Activated CD8-positive, alpha-beta T cell treated with anti-CD3 and anti-CD28 coated beads, Interleukin-2, amount 10 ng/mL, durations not matched to agents 7 days and 5 days (primary cell): ENCODE data around the gene CAPZA2. TPM values are rescaled to one million over a fixed set of nuclear protein-coding genes. Genes with fewer than 3 reads are reported as not detected.

Experiments used
- ATAC-seq: fragments of 150-1000 bp; cut with Tn5 transposase; one replicate; pipeline ENCODE4 v1.10.0; 2021; ENCODE audit warnings: moderate library complexity
- CTCF ChIA-PET: fragments of 350-600 bp; sonication (Branson Sonifier 250); formaldehyde crosslinking; loops from one replicate; lab custom pipeline; 2021; ENCODE audit warnings: antibody characterized with exemption; lab: Charles Lee
- POLR2A ChIA-PET: fragments of 350-600 bp; sonication (Branson Sonifier 250); formaldehyde crosslinking; loops from one replicate; lab custom pipeline; 2021; ENCODE audit warnings: antibody characterized with exemption; lab: Charles Lee
- DNase-seq: peaks from one replicate; pipeline ENCODE4 v3.0.0-alpha.2; 2020
- H3K27ac Mint-ChIP-seq: one replicate; pipeline ENCODE4 v1.8.0; 2021; ENCODE audit warnings: mild to moderate bottlenecking, mixed read lengths
- H3K27me3 Mint-ChIP-seq: one replicate; pipeline ENCODE4 v1.8.0; 2021; ENCODE audit warnings: low read depth, mixed read lengths
- H3K36me3 Mint-ChIP-seq: one replicate; pipeline ENCODE4 v1.8.0; 2021; ENCODE audit warnings: low read depth, mixed read lengths
- H3K4me1 Mint-ChIP-seq: one replicate; pipeline ENCODE4 v1.8.0; 2021; ENCODE audit warnings: low read depth, mixed read lengths
- H3K4me3 Mint-ChIP-seq: one replicate; pipeline ENCODE4 v1.8.0; 2021; ENCODE audit warnings: mild to moderate bottlenecking, mixed read lengths
- H3K9me3 Mint-ChIP-seq: one replicate; pipeline ENCODE4 v1.8.0; 2022; ENCODE audit warnings: mixed read lengths; ENCODE audit not compliant: insufficient read depth
- total RNA-seq, 2 experiments: library from RNA; stranded (reverse); gene quantifications; one replicate each; pipeline ENCODE4 v1.2.3, GENCODE V29; 2021

CAPZA2 gene
- total RNA-seq, 2 experiments from 2014 or later: 144 to 154 TPM

- Mint-ChIP-seq H3K36me3 (peaks cover 38% of the 10 kb centered on the region), H3K4me1 (no peaks in the 10 kb centered on the region), H3K9me3 (no peaks in the 10 kb centered on the region), H3K27ac (no peak overlapping the region), H3K27me3 (no peaks in the 10 kb centered on the region), H3K4me3 (no peak overlapping the region)
- ATAC-seq: no peak
- ChIA-PET CTCF (interaction anchor here (0.6 to 1.0 kb wide), 2 partner anchors 232 to 754 kb away, joined by 3 to 4 read pairs; no protein-coding TSS in a partner anchor), POLR2A (no interaction called here)
- DNase-seq: no peak
These were observed 33.5 kb downstream of the CAPZA2 start for GRCh38 chr7:116895849-116896248.

- Mint-ChIP-seq H3K9me3 (no peaks in the 10 kb centered on the region), H3K27ac (no peak overlapping the region), H3K4me3 (no peak overlapping the region), H3K36me3 (peaks cover 40% of the 10 kb centered on the region), H3K27me3 (no peaks in the 10 kb centered on the region), H3K4me1 (no peaks in the 10 kb centered on the region)
- ChIA-PET CTCF (no interaction called here), POLR2A (no interaction called here)
- no peak for ATAC-seq
- DNase-seq: no peak
These were observed 35.3 kb downstream of the CAPZA2 start for GRCh38 chr7:116897661-116898060.

- H3K36me3 Mint-ChIP-seq: peaks cover 35% of the 10 kb centered on the region
- no peak for ATAC-seq
- no peak for DNase-seq
- H3K9me3 Mint-ChIP-seq: no peaks in the 10 kb centered on the region
- H3K27ac Mint-ChIP-seq: no peak overlapping the region
- POLR2A ChIA-PET: interaction anchor here (0.8 kb wide), 1 partner anchor 8 kb away, joined by 3 read pairs; no protein-coding TSS in a partner anchor
- H3K4me1 Mint-ChIP-seq: no peaks in the 10 kb centered on the region
- H3K4me3 Mint-ChIP-seq: no peak overlapping the region
- CTCF ChIA-PET: no interaction called here
- no peaks in the 10 kb centered on the region for H3K27me3 Mint-ChIP-seq
These were observed 36.9 kb downstream of the CAPZA2 start for GRCh38 chr7:116899308-116899707.

GRCh38 chr7:116901143-116901542 lies 38.8 kb downstream of the CAPZA2 start:
- ChIA-PET CTCF (no interaction called here), POLR2A (no interaction called here)
- H3K9me3 Mint-ChIP-seq: no peaks in the 10 kb centered on the region
- H3K36me3 Mint-ChIP-seq: peaks cover 35% of the 10 kb centered on the region
- ATAC-seq (no peak), DNase-seq (no peak)
- no peak overlapping the region for H3K27ac Mint-ChIP-seq
- no peaks in the 10 kb centered on the region for H3K27me3 Mint-ChIP-seq
- H3K4me3 Mint-ChIP-seq: no peak overlapping the region
- no peaks in the 10 kb centered on the region for H3K4me1 Mint-ChIP-seq

- POLR2A ChIA-PET: no interaction called here
- peaks cover 37% of the 10 kb centered on the region for H3K36me3 Mint-ChIP-seq
- H3K9me3 Mint-ChIP-seq: no peaks in the 10 kb centered on the region
- CTCF ChIA-PET: no interaction called here
- no peak for DNase-seq
- H3K4me3 Mint-ChIP-seq: no peak overlapping the region
- H3K4me1 Mint-ChIP-seq: no peaks in the 10 kb centered on the region
- ATAC-seq: no peak
- no peaks in the 10 kb centered on the region for H3K27me3 Mint-ChIP-seq
- H3K27ac Mint-ChIP-seq: no peak overlapping the region
These were observed 40.5 kb downstream of the CAPZA2 start for GRCh38 chr7:116902867-116903266.

- no peaks in the 10 kb centered on the region for H3K9me3 Mint-ChIP-seq
- H3K27me3 Mint-ChIP-seq: no peaks in the 10 kb centered on the region
- H3K4me3 Mint-ChIP-seq: no peak overlapping the region
- H3K27ac Mint-ChIP-seq: no peak overlapping the region
- peaks cover 31% of the 10 kb centered on the region for H3K36me3 Mint-ChIP-seq
- DNase-seq (no peak), ATAC-seq (no peak)
- ChIA-PET POLR2A (no interaction called here), CTCF (interaction anchor here (1.2 kb wide), 1 partner anchor 24 kb away, joined by 3 read pairs; no protein-coding TSS in a partner anchor)
- H3K4me1 Mint-ChIP-seq: no peaks in the 10 kb centered on the region
These were observed 44.0 kb downstream of the CAPZA2 start for GRCh38 chr7:116906391-116906790.

- CTCF ChIA-PET: no interaction called here
- POLR2A ChIA-PET: no interaction called here
- Mint-ChIP-seq H3K27ac (no peak overlapping the region), H3K4me3 (no peak overlapping the region), H3K4me1 (no peaks in the 10 kb centered on the region), H3K9me3 (no peaks in the 10 kb centered on the region), H3K36me3 (peaks cover 45% of the 10 kb centered on the region), H3K27me3 (no peaks in the 10 kb centered on the region)
- DNase-seq (no peak), ATAC-seq (no peak)
These were observed 48.0 kb downstream of the CAPZA2 start for GRCh38 chr7:116910383-116910782.

GRCh38 chr7:116911801-116912200 lies 49.4 kb downstream of the CAPZA2 start:
- ATAC-seq (no peak), DNase-seq (no peak)
- no peaks in the 10 kb centered on the region for H3K27me3 Mint-ChIP-seq
- H3K36me3 Mint-ChIP-seq: peaks cover 41% of the 10 kb centered on the region
- no peak overlapping the region for H3K27ac Mint-ChIP-seq
- ChIA-PET POLR2A (no interaction called here), CTCF (interaction anchor here (1.7 kb wide), 1 partner anchor 19 kb away, joined by 5 read pairs; no protein-coding TSS in a partner anchor)
- no peaks in the 10 kb centered on the region for H3K9me3 Mint-ChIP-seq
- no peaks in the 10 kb centered on the region for H3K4me1 Mint-ChIP-seq
- H3K4me3 Mint-ChIP-seq: no peak overlapping the region

GRCh38 chr7:116912269-116912909 lies 50.0 kb downstream of the CAPZA2 start:
- POLR2A ChIA-PET: no interaction called here
- CTCF ChIA-PET: interaction anchor here (1.7 kb wide), 1 partner anchor 18 kb away, joined by 5 read pairs; no protein-coding TSS in a partner anchor
- Mint-ChIP-seq H3K9me3 (no peaks in the 10 kb centered on the region), H3K36me3 (peaks cover 40% of the 10 kb centered on the region), H3K4me1 (no peaks in the 10 kb centered on the region), H3K27me3 (no peaks in the 10 kb centered on the region), H3K27ac (no peak overlapping the region), H3K4me3 (no peak overlapping the region)
- no peak for DNase-seq
- no peak for ATAC-seq

GRCh38 chr7:116918704-116919103 lies 56.3 kb downstream of the CAPZA2 start:
- no peak for DNase-seq
- no peaks in the 10 kb centered on the region for H3K27me3 Mint-ChIP-seq
- no peak for ATAC-seq
- no peak overlapping the region for H3K27ac Mint-ChIP-seq
- peaks cover 34% of the 10 kb centered on the region for H3K36me3 Mint-ChIP-seq
- POLR2A ChIA-PET: no interaction called here
- H3K4me3 Mint-ChIP-seq: no peak overlapping the region
- H3K9me3 Mint-ChIP-seq: no peaks in the 10 kb centered on the region
- CTCF ChIA-PET: interaction anchor here (0.6 to 2.5 kb wide), 3 partner anchors 9 to 12 kb away, joined by 3 to 12 read pairs (median 7); no protein-coding TSS in a partner anchor
- no peaks in the 10 kb centered on the region for H3K4me1 Mint-ChIP-seq

- Mint-ChIP-seq H3K27ac (no peak overlapping the region), H3K27me3 (no peaks in the 10 kb centered on the region), H3K4me1 (no peaks in the 10 kb centered on the region), H3K9me3 (no peaks in the 10 kb centered on the region), H3K36me3 (peaks cover 24% of the 10 kb centered on the region), H3K4me3 (no peak overlapping the region)
- DNase-seq (no peak), ATAC-seq (no peak)
- CTCF ChIA-PET: interaction anchor here (2.2 kb wide), 1 partner anchor 9 kb away, joined by 12 read pairs; no protein-coding TSS in a partner anchor
- POLR2A ChIA-PET: no interaction called here
These were observed 58.0 kb downstream of the CAPZA2 start for GRCh38 chr7:116920359-116920758.

GRCh38 chr7:116922545-116922944 lies 60.2 kb downstream of the CAPZA2 start:
- Mint-ChIP-seq H3K4me1 (no peaks in the 10 kb centered on the region), H3K9me3 (no peaks in the 10 kb centered on the region), H3K27ac (no peak overlapping the region), H3K27me3 (no peaks in the 10 kb centered on the region), H3K36me3 (peaks cover 19% of the 10 kb centered on the region), H3K4me3 (no peak overlapping the region)
- ChIA-PET CTCF (interaction anchor here (0.9 kb wide), 1 partner anchor 205 kb away, joined by 3 read pairs; no protein-coding TSS in a partner anchor), POLR2A (no interaction called here)
- no peak for DNase-seq
- ATAC-seq: no peak
